HEK293 (cell line): ENCODE data around the gene SENP2.

Experiments used
- BCL6B ChIP-seq: fragments of 450-650 bp; formaldehyde crosslinking; IDR thresholded peaks from 2 replicates; pipeline ENCODE4 v1.5.1; 2017; ENCODE audit warnings: missing biosample characterization, missing genetic modification characterization
- KLF9 ChIP-seq: fragments of 450-650 bp; formaldehyde crosslinking; IDR thresholded peaks from 2 replicates; pipeline ENCODE4 v1.5.1; 2016; ENCODE audit warnings: missing biosample characterization, missing genetic modification characterization, low read depth
- ZNF274 ChIP-seq, 2 experiments: fragments of 200-500 bp in 1 of 2; fragments of 450-650 bp in 1 of 2; sonication (Bioruptor generic) in 1 of 2; formaldehyde crosslinking in 1 of 2; IDR thresholded peaks; 2 replicates each; pipeline versions ENCODE4 v1.5.1 to v1.6.1; 2014 to 2016; ENCODE audit warnings: borderline replicate concordance in 1 of 2, inconsistent platforms in 1 of 2, low read length in 1 of 2, missing biosample characterization in 1 of 2, missing genetic modification characterization in 1 of 2
- ZNF521 ChIP-seq: fragments of 450-650 bp; formaldehyde crosslinking; IDR thresholded peaks from 2 replicates; pipeline ENCODE4 v1.5.1; 2017; ENCODE audit warnings: missing biosample characterization, mild to moderate bottlenecking, missing genetic modification characterization
- ZSCAN30 ChIP-seq: fragments of 450-650 bp; IDR thresholded peaks from 2 replicates; pipeline ENCODE4 v1.5.1; 2018; ENCODE audit warnings: missing biosample characterization, mild to moderate bottlenecking, missing genetic modification characterization, moderate library complexity
- TF ChIP-seq, protein P1 (sequence below): fragments of 450-650 bp; formaldehyde crosslinking; IDR thresholded peaks from 2 replicates; pipeline ENCODE4 v1.5.1; 2016; ENCODE audit warnings: missing biosample characterization, missing genetic modification characterization

GRCh38 chr3:185637388-185637787 is 51.3 kb downstream of the SENP2 start:
- TF ChIP-seq, protein P1, sequence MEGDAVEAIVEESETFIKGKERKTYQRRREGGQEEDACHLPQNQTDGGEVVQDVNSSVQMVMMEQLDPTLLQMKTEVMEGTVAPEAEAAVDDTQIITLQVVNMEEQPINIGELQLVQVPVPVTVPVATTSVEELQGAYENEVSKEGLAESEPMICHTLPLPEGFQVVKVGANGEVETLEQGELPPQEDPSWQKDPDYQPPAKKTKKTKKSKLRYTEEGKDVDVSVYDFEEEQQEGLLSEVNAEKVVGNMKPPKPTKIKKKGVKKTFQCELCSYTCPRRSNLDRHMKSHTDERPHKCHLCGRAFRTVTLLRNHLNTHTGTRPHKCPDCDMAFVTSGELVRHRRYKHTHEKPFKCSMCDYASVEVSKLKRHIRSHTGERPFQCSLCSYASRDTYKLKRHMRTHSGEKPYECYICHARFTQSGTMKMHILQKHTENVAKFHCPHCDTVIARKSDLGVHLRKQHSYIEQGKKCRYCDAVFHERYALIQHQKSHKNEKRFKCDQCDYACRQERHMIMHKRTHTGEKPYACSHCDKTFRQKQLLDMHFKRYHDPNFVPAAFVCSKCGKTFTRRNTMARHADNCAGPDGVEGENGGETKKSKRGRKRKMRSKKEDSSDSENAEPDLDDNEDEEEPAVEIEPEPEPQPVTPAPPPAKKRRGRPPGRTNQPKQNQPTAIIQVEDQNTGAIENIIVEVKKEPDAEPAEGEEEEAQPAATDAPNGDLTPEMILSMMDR (tag by site-specific recombination), result no peak
- TF ChIP-seq ZNF274 (IDR thresholded peaks at IDR 0.05; ENCODE audit: low read length) (no peak), ZNF274 (tag by site-specific recombination; IDR thresholded peaks at IDR 0.05; ENCODE audit: borderline replicate concordance) (no peak), KLF9 (tag by site-specific recombination) (no peak), BCL6B (tag by site-specific recombination) (no peak), ZSCAN30 (tag by site-specific recombination) (no peak), ZNF521 (tag by site-specific recombination) (no peak)
